Midbrain (tissue), 1 donor: ENCODE results near the gene MAPK8IP2.
"Not testable (repeated sequence)": the region's sequence is repeated elsewhere in the genome, so short reads cannot be mapped to it uniquely, and the experiment has no call there.

Source experiments
- DNase-seq: peaks from one replicate; lab custom pipeline; 2025; lab: John Stamatoyannopoulos, UW

MAPK8IP2 gene

GRCh38 chr22:50599816-50600455 lies 657 bp upstream of the MAPK8IP2 start:
- no peak for DNase-seq

GRCh38 chr22:50600967-50601668 lies 525 bp downstream of the MAPK8IP2 start:
- no peak for DNase-seq

GRCh38 chr22:50601669-50602337 lies 1.2 kb downstream of the MAPK8IP2 start:
- no peak for DNase-seq

- no peak for DNase-seq
Measured at GRCh38 chr22:50602338-50602700, 1.7 kb downstream of the MAPK8IP2 start.

- no peak for DNase-seq
Measured at GRCh38 chr22:50603511-50604255, 3.1 kb downstream of the MAPK8IP2 start.

GRCh38 chr22:50604256-50605001 lies 3.8 kb downstream of the MAPK8IP2 start:
- no peak for DNase-seq

- no peak for DNase-seq
Measured at GRCh38 chr22:50605002-50605612, 4.5 kb downstream of the MAPK8IP2 start.

GRCh38 chr22:50605613-50606074 lies 5.1 kb downstream of the MAPK8IP2 start:
- DNase-seq, result no peak

GRCh38 chr22:50606165-50606945 lies 5.8 kb downstream of the MAPK8IP2 start:
- no peak for DNase-seq

GRCh38 chr22:50606946-50607658 lies 6.5 kb downstream of the MAPK8IP2 start:
- no peak for DNase-seq

- DNase-seq, result no peak
Measured at GRCh38 chr22:50607659-50608020, 7.0 kb downstream of the MAPK8IP2 start.

- not testable (repeated sequence) for DNase-seq
Measured at GRCh38 chr22:50608058-50608840, 7.7 kb downstream of the MAPK8IP2 start.

- no peak for DNase-seq
Measured at GRCh38 chr22:50608996-50609395, 8.4 kb downstream of the MAPK8IP2 start.

GRCh38 chr22:50609599-50609998 lies 9.0 kb downstream of the MAPK8IP2 start:
- no peak for DNase-seq

GRCh38 chr22:50610041-50610451 lies 9.5 kb downstream of the MAPK8IP2 start:
- DNase-seq, result no peak

GRCh38 chr22:50610581-50610980 lies 10.0 kb downstream of the MAPK8IP2 start:
- DNase-seq, result no peak

GRCh38 chr22:50611341-50612060 lies 10.9 kb downstream of the MAPK8IP2 start:
- no peak for DNase-seq

GRCh38 chr22:50612168-50612527 lies 11.6 kb downstream of the MAPK8IP2 start:
- no peak for DNase-seq
